HL-60/S4 treated with phorbol 12-myristate 13-acetate at 8.2 ng/mL for 4 days and 3 days (cell line): Measurements from ENCODE around the gene PPBP.
"Not testable (repeated sequence)": the region's sequence is repeated elsewhere in the genome, so short reads cannot be mapped to it uniquely, and the experiment has no call there.

Experiments
- in situ Hi-C: fragments of 300-500 bp; cut with MboI; formaldehyde crosslinking; loops from 2 replicates; pipeline ENCODE4 v1.15.0; 2022; ENCODE audit warnings: low sequenced_read_pairs

PPBP gene

GRCh38 chr4:73950376-73950920 is 37.5 kb downstream of the PPBP start:
- in situ Hi-C loops = not testable (repeated sequence)

GRCh38 chr4:73948990-73949706 is 38.8 kb downstream of the PPBP start:
- in situ Hi-C loops = no loop called here

GRCh38 chr4:73948291-73948690 is 39.7 kb downstream of the PPBP start:
- in situ Hi-C loops = no loop called here

- in situ Hi-C loops = no loop called here
Observed at GRCh38 chr4:73947239-73947985, 40.6 kb downstream of the PPBP start.

- in situ Hi-C loops = no loop called here
Observed at GRCh38 chr4:73945674-73946449, 42.1 kb downstream of the PPBP start.

- in situ Hi-C loops = no loop called here
Observed at GRCh38 chr4:73945140-73945539, 42.9 kb downstream of the PPBP start.

GRCh38 chr4:73944061-73944875 is 43.7 kb downstream of the PPBP start:
- in situ Hi-C loops = no loop called here

- in situ Hi-C loops = no loop called here
Observed at GRCh38 chr4:73943555-73943954, 44.4 kb downstream of the PPBP start.

- in situ Hi-C loops = no loop called here
Observed at GRCh38 chr4:73936969-73937368, 51.0 kb downstream of the PPBP start.
